Body of pancreas (tissue), 4 donors: Measurements from ENCODE around the gene MPST.

Experiments
- POLR2A ChIP-seq, 3 donors: fragments of 450-650 bp; IDR thresholded peaks; one replicate each; pipeline ENCODE4 v1.6.1; 2016; ENCODE audit warnings: antibody characterized with exemption in 3 of 3, mild to moderate bottlenecking in 2 of 3
- TF ChIP-seq, protein P1 (sequence below), 7 experiments: fragments of 450-650 bp in 4 of 7; fragments of 200-600 bp in 3 of 7; sonication (generic) in 3 of 7; IDR thresholded peaks; one replicate each; pipeline ENCODE4 v1.5.1; 2016 to 2019; ENCODE audit warnings: antibody characterized with exemption in 7 of 7

DNA sequence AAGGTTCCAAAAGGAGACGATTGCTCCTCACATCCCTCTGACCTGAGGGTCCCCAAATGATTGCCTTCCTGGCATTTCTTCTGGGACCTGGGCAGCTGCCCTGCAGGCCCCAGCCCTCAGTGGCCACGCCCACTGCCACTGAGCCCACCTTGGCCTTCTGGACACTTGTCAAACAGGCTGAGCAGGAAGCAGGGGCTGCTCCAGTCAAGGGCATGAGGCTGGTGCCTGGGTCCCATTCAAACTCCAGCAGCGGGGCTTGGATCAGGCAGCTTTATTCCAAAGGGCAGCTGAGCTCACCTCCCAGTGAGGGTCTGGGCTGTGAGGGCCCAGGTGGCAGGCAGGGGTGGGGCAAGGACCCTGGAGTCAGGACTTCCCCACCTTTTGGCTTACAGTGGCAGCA, 45.6 kb downstream of the MPST start:
- TF ChIP-seq, protein P1, sequence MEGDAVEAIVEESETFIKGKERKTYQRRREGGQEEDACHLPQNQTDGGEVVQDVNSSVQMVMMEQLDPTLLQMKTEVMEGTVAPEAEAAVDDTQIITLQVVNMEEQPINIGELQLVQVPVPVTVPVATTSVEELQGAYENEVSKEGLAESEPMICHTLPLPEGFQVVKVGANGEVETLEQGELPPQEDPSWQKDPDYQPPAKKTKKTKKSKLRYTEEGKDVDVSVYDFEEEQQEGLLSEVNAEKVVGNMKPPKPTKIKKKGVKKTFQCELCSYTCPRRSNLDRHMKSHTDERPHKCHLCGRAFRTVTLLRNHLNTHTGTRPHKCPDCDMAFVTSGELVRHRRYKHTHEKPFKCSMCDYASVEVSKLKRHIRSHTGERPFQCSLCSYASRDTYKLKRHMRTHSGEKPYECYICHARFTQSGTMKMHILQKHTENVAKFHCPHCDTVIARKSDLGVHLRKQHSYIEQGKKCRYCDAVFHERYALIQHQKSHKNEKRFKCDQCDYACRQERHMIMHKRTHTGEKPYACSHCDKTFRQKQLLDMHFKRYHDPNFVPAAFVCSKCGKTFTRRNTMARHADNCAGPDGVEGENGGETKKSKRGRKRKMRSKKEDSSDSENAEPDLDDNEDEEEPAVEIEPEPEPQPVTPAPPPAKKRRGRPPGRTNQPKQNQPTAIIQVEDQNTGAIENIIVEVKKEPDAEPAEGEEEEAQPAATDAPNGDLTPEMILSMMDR (IDR thresholded peaks at IDR 0.05), result no peak
- no peak for TF ChIP-seq POLR2A (IDR thresholded peaks at IDR 0.05)
